ENCODE measurements around the gene VIPAS39.
"Not testable (repeated sequence)": the region's sequence is repeated elsewhere in the genome, so short reads cannot be mapped to it uniquely, and the experiment has no call there.

VIPAS39 gene

GRCh38 chr14:77423423-77423822 is 34.0 kb downstream of the VIPAS39 start, which contains the start of gene NOXRED1:
Gene NOXRED1, minus strand, starts transcription at chr14:77423523. Its CDS starts 634 bp downstream, at chr14:77422889.
- Histone ChIP-seq H2AFZ (ENCODE audit: low read length) (no peak within 1 kb of the TSS), H3K79me2 (ENCODE audit: low read length) (no peaks in the 10 kb centered on the region), H3K9ac (ENCODE audit: low read length) (no peak within 1 kb of the TSS), H3F3A (ENCODE audit: insufficient read depth, low read length) (no peaks in the 10 kb centered on the region), H3K27ac (ENCODE audit: low read length) (no peak within 1 kb of the TSS), H3K27me3 (replicated peaks; ENCODE audit: insufficient read depth, low read length) (no peaks in the 10 kb centered on the region), H3K36me3 (replicated peaks; ENCODE audit: insufficient read depth, low read length) (no peaks in the 10 kb centered on the region), H3K9me2 (replicated peaks; ENCODE audit: insufficient read depth, low read length) (no peaks in the 10 kb centered on the region), H3K4me2 (ENCODE audit: low read depth, low read length) (no peak within 1 kb of the TSS), H3K4me1 (ENCODE audit: low read length) (no peaks in the 10 kb centered on the region), H4K20me1 (ENCODE audit: insufficient read depth, low read length) (no peaks in the 10 kb centered on the region), H3K9me3 (replicated peaks; ENCODE audit: insufficient read depth, low read length) (no peaks in the 10 kb centered on the region), H3K4me3 (ENCODE audit: low read length) (no peak within 1 kb of the TSS)
- DNase-seq: no peak
- TF ChIP-seq EZH2 (optimal IDR thresholded peaks at IDR 0.05; ENCODE audit: low read depth, low read length): no peak
- TF ChIP-seq CTCF (IDR thresholded peaks at IDR 0.05; ENCODE audit: low read length): no peak
- no peak for TF ChIP-seq EZH2phosphoT487 (IDR thresholded peaks at IDR 0.05; ENCODE audit: low read length)

GRCh38 chr14:77421201-77421600 is 36.2 kb downstream of the VIPAS39 start:
- Histone ChIP-seq H4K20me1 (ENCODE audit: insufficient read depth, low read length) (no peaks in the 10 kb centered on the region), H3K27ac (ENCODE audit: low read length) (no peak overlapping the region), H3K9me2 (replicated peaks; ENCODE audit: insufficient read depth, low read length) (no peaks in the 10 kb centered on the region), H3K4me2 (ENCODE audit: low read depth, low read length) (no peak overlapping the region), H3K36me3 (replicated peaks; ENCODE audit: insufficient read depth, low read length) (no peaks in the 10 kb centered on the region), H3F3A (ENCODE audit: insufficient read depth, low read length) (no peaks in the 10 kb centered on the region), H2AFZ (ENCODE audit: low read length) (no peak overlapping the region), H3K9ac (ENCODE audit: low read length) (no peak overlapping the region), H3K4me1 (ENCODE audit: low read length) (no peaks in the 10 kb centered on the region), H3K79me2 (ENCODE audit: low read length) (no peaks in the 10 kb centered on the region), H3K4me3 (ENCODE audit: low read length) (no peak overlapping the region), H3K27me3 (replicated peaks; ENCODE audit: insufficient read depth, low read length) (no peaks in the 10 kb centered on the region), H3K9me3 (replicated peaks; ENCODE audit: insufficient read depth, low read length) (no peaks in the 10 kb centered on the region)
- TF ChIP-seq EZH2phosphoT487 (IDR thresholded peaks at IDR 0.05; ENCODE audit: low read length) (no peak), CTCF (IDR thresholded peaks at IDR 0.05; ENCODE audit: low read length) (no peak), EZH2 (optimal IDR thresholded peaks at IDR 0.05; ENCODE audit: low read depth, low read length) (no peak)
- DNase-seq: no peak

- H3K4me3 ChIP-seq (ENCODE audit: low read length): no peak overlapping the region
- H4K20me1 ChIP-seq (ENCODE audit: insufficient read depth, low read length): no peaks in the 10 kb centered on the region
- TF ChIP-seq EZH2 (optimal IDR thresholded peaks at IDR 0.05; ENCODE audit: low read depth, low read length): no peak
- TF ChIP-seq EZH2phosphoT487 (IDR thresholded peaks at IDR 0.05; ENCODE audit: low read length): no peak
- no peak for TF ChIP-seq CTCF (IDR thresholded peaks at IDR 0.05; ENCODE audit: low read length)
- H3F3A ChIP-seq (ENCODE audit: insufficient read depth, low read length): no peaks in the 10 kb centered on the region
- H3K9ac ChIP-seq (ENCODE audit: low read length): no peak overlapping the region
- H3K27me3 ChIP-seq (replicated peaks; ENCODE audit: insufficient read depth, low read length): no peaks in the 10 kb centered on the region
- no peaks in the 10 kb centered on the region for H3K36me3 ChIP-seq (replicated peaks; ENCODE audit: insufficient read depth, low read length)
- no peak overlapping the region for H2AFZ ChIP-seq (ENCODE audit: low read length)
- no peaks in the 10 kb centered on the region for H3K9me3 ChIP-seq (replicated peaks; ENCODE audit: insufficient read depth, low read length)
- no peak overlapping the region for H3K4me2 ChIP-seq (ENCODE audit: low read depth, low read length)
- H3K9me2 ChIP-seq (replicated peaks; ENCODE audit: insufficient read depth, low read length): no peaks in the 10 kb centered on the region
- no peak for DNase-seq
- no peak overlapping the region for H3K27ac ChIP-seq (ENCODE audit: low read length)
- no peaks in the 10 kb centered on the region for H3K79me2 ChIP-seq (ENCODE audit: low read length)
- no peaks in the 10 kb centered on the region for H3K4me1 ChIP-seq (ENCODE audit: low read length)
Measured at GRCh38 chr14:77416836-77417235, 40.6 kb downstream of the VIPAS39 start.

- not testable (repeated sequence) for H3K4me2 ChIP-seq (ENCODE audit: low read depth, low read length); H3F3A ChIP-seq (ENCODE audit: insufficient read depth, low read length); H3K4me3 ChIP-seq (ENCODE audit: low read length); H3K27ac ChIP-seq (ENCODE audit: low read length); H3K36me3 ChIP-seq (replicated peaks; ENCODE audit: insufficient read depth, low read length); DNase-seq; H3K9me3 ChIP-seq (replicated peaks; ENCODE audit: insufficient read depth, low read length); H3K9me2 ChIP-seq (replicated peaks; ENCODE audit: insufficient read depth, low read length); H3K27me3 ChIP-seq (replicated peaks; ENCODE audit: insufficient read depth, low read length); H3K79me2 ChIP-seq (ENCODE audit: low read length); H2AFZ ChIP-seq (ENCODE audit: low read length); H4K20me1 ChIP-seq (ENCODE audit: insufficient read depth, low read length); H3K4me1 ChIP-seq (ENCODE audit: low read length); H3K9ac ChIP-seq (ENCODE audit: low read length)
Measured at GRCh38 chr14:77416098-77416497, 41.3 kb downstream of the VIPAS39 start.

GRCh38 chr14:77415403-77416030 is 41.9 kb downstream of the VIPAS39 start:
- H3F3A ChIP-seq (ENCODE audit: insufficient read depth, low read length); H3K27ac ChIP-seq (ENCODE audit: low read length); H2AFZ ChIP-seq (ENCODE audit: low read length); H3K4me1 ChIP-seq (ENCODE audit: low read length); H3K4me3 ChIP-seq (ENCODE audit: low read length); H3K27me3 ChIP-seq (replicated peaks; ENCODE audit: insufficient read depth, low read length); H3K9me2 ChIP-seq (replicated peaks; ENCODE audit: insufficient read depth, low read length); H4K20me1 ChIP-seq (ENCODE audit: insufficient read depth, low read length); H3K9me3 ChIP-seq (replicated peaks; ENCODE audit: insufficient read depth, low read length); DNase-seq; H3K4me2 ChIP-seq (ENCODE audit: low read depth, low read length); H3K79me2 ChIP-seq (ENCODE audit: low read length); H3K9ac ChIP-seq (ENCODE audit: low read length); H3K36me3 ChIP-seq (replicated peaks; ENCODE audit: insufficient read depth, low read length): not testable (repeated sequence)

Data from MM.1S (cell line).